RWPE1 (cell line): ENCODE data around the gene TEN1.
A peak's percentile ranks its signal among the peaks of the same experiment; 100 is the strongest.

Experiments
- CTCF ChIA-PET: fragments of 350-600 bp; sonication (Branson Sonifier 250); formaldehyde crosslinking; extraction: SDS; loops from one replicate; lab custom pipeline; 2021; lab: Yijun Ruan, JAX
- POLR2A ChIA-PET: fragments of 400-600 bp; formaldehyde crosslinking; extraction: SDS; loops from one replicate; lab custom pipeline; 2020; ENCODE audit warnings: antibody characterized with exemption; ENCODE audit not compliant: low non-redundant PET; lab: Yijun Ruan, JAX
- DNase-seq: peaks from one replicate; pipeline ENCODE4 v3.0.0; 2012; ENCODE audit warnings: low spot score
- H3K27ac ChIP-seq: fragments of 450-650 bp; 2 replicates; pipeline ENCODE4 v1.5.1; 2017
- TF ChIP-seq, protein P1 (sequence below): fragments of 450-650 bp; conservative IDR thresholded peaks from 2 replicates; pipeline ENCODE4 v1.5.1; 2017; ENCODE audit warnings: low read depth, mild to moderate bottlenecking

The TEN1 gene

DNA sequence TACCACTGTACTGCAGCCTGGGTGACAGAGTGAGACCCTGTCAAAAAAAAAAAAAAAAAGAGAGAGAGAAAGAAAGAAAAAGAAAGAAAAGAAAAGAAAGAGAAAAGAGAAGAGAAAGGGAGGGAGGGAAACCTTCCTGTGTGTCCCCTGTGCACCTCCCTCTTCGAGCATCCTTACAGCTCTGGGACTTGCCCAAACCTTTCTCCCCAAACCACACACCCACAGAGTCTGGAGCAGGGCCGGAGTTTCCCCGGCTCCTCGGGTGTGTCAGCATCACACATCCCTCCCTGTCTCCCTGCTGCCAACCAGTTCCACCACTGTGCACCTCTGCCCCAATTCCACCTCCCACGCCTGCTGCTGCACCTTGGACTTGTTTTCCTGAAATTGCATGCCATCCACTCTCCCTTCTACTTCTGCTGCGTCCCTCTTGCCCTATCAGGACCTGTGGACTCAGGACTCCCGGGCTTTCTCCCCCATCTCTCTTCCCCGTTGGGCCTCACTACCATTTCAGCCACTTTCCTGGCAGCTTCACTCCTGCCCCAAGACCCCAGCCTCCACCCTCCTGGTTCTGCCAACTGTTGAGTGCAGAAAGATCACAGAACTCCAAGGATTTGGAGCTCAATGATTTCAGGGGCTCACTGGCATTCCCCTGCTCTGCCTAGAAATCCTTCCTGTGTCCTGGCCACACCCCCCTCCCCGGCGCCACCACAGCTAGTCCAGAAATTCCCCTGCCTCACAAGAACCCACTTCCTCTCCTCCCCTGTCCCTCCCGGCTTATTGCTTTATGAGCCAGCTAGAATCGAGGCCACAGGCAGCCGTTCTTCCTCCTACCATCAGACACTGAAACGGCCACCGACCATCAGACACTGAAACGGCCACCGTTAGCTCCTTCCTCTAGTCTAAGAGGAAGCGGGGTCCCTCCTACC, 17.9 kb downstream of the TEN1 start:
- TF ChIP-seq, protein P1, sequence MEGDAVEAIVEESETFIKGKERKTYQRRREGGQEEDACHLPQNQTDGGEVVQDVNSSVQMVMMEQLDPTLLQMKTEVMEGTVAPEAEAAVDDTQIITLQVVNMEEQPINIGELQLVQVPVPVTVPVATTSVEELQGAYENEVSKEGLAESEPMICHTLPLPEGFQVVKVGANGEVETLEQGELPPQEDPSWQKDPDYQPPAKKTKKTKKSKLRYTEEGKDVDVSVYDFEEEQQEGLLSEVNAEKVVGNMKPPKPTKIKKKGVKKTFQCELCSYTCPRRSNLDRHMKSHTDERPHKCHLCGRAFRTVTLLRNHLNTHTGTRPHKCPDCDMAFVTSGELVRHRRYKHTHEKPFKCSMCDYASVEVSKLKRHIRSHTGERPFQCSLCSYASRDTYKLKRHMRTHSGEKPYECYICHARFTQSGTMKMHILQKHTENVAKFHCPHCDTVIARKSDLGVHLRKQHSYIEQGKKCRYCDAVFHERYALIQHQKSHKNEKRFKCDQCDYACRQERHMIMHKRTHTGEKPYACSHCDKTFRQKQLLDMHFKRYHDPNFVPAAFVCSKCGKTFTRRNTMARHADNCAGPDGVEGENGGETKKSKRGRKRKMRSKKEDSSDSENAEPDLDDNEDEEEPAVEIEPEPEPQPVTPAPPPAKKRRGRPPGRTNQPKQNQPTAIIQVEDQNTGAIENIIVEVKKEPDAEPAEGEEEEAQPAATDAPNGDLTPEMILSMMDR: no peak
- peak overlapping the region; percentile 78 for H3K27ac ChIP-seq
- ChIA-PET POLR2A (no interaction called here), CTCF (interaction anchor here (0.6 to 0.9 kb wide), 5 partner anchors 24 to 255 kb away, joined by 3 to 5 read pairs (median 4); no protein-coding TSS in a partner anchor)
- peak; percentile 74 for DNase-seq

DNA sequence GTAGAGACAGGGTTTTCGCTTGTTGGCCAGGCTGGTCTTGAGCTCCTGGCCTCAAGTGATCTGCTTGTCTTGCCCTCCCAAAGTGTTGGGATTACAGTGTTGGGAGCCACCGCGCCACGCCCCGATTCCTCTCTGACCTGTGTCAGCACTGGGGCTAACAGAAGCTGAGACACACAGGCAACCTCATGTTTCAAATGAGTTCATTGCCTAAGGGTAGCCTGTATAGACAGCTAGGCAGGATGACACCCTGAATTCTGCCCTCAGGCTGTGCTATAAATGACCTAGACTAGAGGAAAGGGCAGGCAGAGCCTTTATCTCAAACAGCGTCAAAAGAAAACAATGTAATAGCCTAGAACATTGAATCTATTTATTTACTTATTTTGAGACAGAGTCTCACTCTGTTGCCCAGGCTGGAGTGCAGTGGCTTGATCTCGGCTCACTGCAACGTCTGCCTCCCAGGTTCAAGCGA, 19.3 kb downstream of the TEN1 start:
- H3K27ac ChIP-seq: peak overlapping the region; percentile 13; the same call in 1 of the 2 replicates
- POLR2A ChIA-PET: no interaction called here
- DNase-seq: no peak
- TF ChIP-seq, protein P1: no peak
- CTCF ChIA-PET: interaction anchor here (0.6 to 1.3 kb wide), 3 partner anchors 16 to 100 kb away, joined by 3 to 7 read pairs (median 6); no protein-coding TSS in a partner anchor

DNA sequence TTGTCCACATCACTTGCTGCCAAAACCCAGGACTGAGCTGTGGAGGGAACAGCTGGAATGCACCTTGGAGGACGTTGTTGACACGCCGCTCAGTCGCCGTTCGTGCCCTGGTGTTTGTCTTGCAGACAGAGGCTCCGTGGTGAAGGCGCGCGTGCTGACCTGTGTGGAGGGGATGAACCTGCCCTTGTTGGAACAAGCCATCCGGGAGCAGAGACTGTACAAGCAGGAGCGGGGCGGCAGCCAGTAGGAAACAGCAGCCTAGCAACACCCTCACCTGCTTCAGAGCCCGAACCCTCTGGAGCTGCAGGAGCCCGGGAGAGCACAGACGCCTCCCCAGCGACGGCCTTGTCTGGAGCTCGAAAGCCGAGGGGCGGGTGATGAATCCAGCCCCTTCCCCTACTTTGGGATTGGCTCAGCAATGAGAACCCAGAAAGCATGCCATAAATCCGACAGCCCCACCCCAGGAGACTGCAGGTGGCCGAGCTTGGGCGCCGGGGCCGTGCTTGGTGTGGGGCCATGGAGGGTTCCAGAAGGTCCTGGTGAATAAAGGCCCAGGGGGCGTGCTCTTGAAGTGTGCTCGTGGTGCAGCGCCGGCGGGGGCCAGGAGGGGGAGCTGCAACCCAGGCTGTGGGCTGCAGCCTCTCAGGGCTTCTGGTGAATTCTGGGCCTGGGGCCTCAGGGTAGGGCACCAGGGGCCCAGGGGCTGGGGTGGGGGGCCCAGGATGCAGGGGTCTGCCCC, 21.1 kb downstream of the TEN1 start:
- ChIA-PET POLR2A (no interaction called here), CTCF (interaction anchor here (0.6 to 1.3 kb wide), 10 partner anchors 10 to 254 kb away, joined by 3 to 8 read pairs (median 4); no protein-coding TSS in a partner anchor)
- TF ChIP-seq, protein P1: peak; percentile 82
- H3K27ac ChIP-seq: peak overlapping the region; percentile 50; the same call in 1 of the 2 replicates
- no peak for DNase-seq

DNA sequence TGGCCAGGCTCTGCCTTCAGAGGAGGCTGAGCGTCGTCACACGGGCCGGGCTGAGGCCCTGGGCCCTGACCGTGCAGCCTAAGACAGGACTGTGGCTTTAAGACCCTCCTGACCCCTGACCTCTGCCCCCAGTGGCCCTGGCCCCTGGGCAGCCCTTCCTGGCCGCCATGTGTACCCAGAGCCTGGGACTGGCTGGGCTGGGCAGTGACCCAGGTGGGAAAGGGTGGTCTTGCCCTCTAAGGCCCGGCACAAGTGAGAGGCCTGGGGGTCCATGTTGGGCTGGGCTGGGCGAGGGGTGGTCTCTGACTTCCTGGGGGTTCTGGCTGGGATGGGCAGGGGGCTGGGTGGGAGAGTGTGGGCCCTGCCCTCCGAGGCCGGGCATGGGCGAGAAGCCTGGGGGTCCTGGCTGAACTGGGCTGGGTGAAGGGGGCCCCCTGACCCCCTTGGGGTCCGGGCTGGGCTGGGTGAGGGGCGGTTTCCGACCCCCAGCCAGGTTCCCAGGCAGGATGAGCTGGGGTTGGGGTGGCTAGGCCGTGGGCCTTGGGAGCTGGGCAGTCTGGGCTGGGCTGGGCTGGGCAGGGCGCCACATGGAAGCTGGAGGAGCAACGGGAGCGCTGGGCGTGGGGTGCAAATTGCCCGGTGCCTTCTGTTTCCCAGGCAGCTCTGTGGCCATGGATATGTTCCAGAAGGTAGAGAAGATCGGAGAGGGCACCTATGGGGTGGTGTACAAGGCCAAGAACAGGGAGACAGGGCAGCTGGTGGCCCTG, 21.9 kb downstream of the TEN1 start, which contains the start of gene CDK3:
Gene CDK3, plus strand, starts transcription at position 101 of the 767 bp plus-strand sequence. Its CDS starts 571 bp downstream, at position 672.
- H3K27ac ChIP-seq: peak within 1 kb of the TSS; percentile 50
- ChIA-PET POLR2A (no interaction called here), CTCF (interaction anchor here (0.6 to 1.3 kb wide), 11 partner anchors 10 to 132 kb away, joined by 3 to 8 read pairs (median 3); no protein-coding TSS in a partner anchor)
- no peak for DNase-seq
- TF ChIP-seq, protein P1: peak; percentile 51; the same call in 1 of the 2 replicates

DNA sequence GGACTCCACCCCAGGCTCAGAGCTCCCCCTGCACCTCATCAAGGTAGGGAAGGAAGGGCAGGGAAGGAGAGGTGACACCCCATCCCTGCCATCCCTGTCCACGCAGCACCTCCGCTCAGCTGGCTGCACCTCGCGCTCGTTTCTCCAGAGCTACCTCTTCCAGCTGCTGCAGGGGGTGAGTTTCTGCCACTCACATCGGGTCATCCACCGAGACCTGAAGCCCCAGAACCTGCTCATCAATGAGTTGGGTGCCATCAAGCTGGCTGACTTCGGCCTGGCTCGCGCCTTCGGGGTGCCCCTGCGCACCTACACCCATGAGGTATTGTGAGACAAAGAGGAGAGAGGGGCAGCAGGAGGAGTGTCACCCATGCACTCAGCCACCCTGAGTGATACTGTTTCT, 23.1 kb downstream of the TEN1 start:
- POLR2A ChIA-PET: no interaction called here
- H3K27ac ChIP-seq: peak overlapping the region; percentile 50; the same call in 1 of the 2 replicates
- no peak for DNase-seq
- TF ChIP-seq, protein P1: no peak
- CTCF ChIA-PET: interaction anchor here (0.6 to 0.9 kb wide), 6 partner anchors 21 to 206 kb away, joined by 3 to 4 read pairs (median 3); partner anchors contain the start of gene MRPL38
